ENCODE results near the gene DIAPH2. TPM values are rescaled to one million over a fixed set of nuclear protein-coding genes. Genes with fewer than 3 reads are reported as not detected.

The DIAPH2 gene
- total RNA-seq, 1 donor, result 42.3 TPM

GRCh38 chrX:97431281-97431680, 746.6 kb downstream of the DIAPH2 start:
- no peak for DNase-seq (ENCODE audit: low read depth)
- no peak overlapping the region for H3K4me3 ChIP-seq (ENCODE audit: low read depth, low read length)
- TF ChIP-seq CTCF (IDR thresholded peaks at IDR 0.05; ENCODE audit: insufficient read depth, low read length), result no peak

- no peak for TF ChIP-seq CTCF (IDR thresholded peaks at IDR 0.05; ENCODE audit: insufficient read depth, low read length)
- H3K4me3 ChIP-seq (ENCODE audit: low read depth, low read length), result no peak overlapping the region
- peak; percentile 20 for DNase-seq (ENCODE audit: low read depth)
Observed at GRCh38 chrX:97446298-97446882, 761.7 kb downstream of the DIAPH2 start.

- no peak for DNase-seq (ENCODE audit: low read depth)
- H3K4me3 ChIP-seq (ENCODE audit: low read depth, low read length), result no peak overlapping the region
- TF ChIP-seq CTCF (IDR thresholded peaks at IDR 0.05; ENCODE audit: insufficient read depth, low read length), result no peak
Observed at GRCh38 chrX:97447306-97447705, 762.7 kb downstream of the DIAPH2 start.

- no peak overlapping the region for H3K4me3 ChIP-seq (ENCODE audit: low read depth, low read length)
- no peak for TF ChIP-seq CTCF (IDR thresholded peaks at IDR 0.05; ENCODE audit: insufficient read depth, low read length)
- no peak for DNase-seq (ENCODE audit: low read depth)
Observed at GRCh38 chrX:97452283-97452682, 767.6 kb downstream of the DIAPH2 start.

GRCh38 chrX:97461763-97462162, 777.1 kb downstream of the DIAPH2 start:
- DNase-seq (ENCODE audit: low read depth), result no peak
- H3K4me3 ChIP-seq (ENCODE audit: low read depth, low read length), result no peak overlapping the region
- peak; percentile 13 for TF ChIP-seq CTCF (IDR thresholded peaks at IDR 0.05; ENCODE audit: insufficient read depth, low read length)

- TF ChIP-seq CTCF (IDR thresholded peaks at IDR 0.05; ENCODE audit: insufficient read depth, low read length), result no peak
- no peak for DNase-seq (ENCODE audit: low read depth)
- no peak overlapping the region for H3K4me3 ChIP-seq (ENCODE audit: low read depth, low read length)
Observed at GRCh38 chrX:97471071-97471470, 786.4 kb downstream of the DIAPH2 start.

- DNase-seq (ENCODE audit: low read depth), result no peak
- H3K4me3 ChIP-seq (ENCODE audit: low read depth, low read length), result no peak overlapping the region
- no peak for TF ChIP-seq CTCF (IDR thresholded peaks at IDR 0.05; ENCODE audit: insufficient read depth, low read length)
Observed at GRCh38 chrX:97474933-97475332, 790.3 kb downstream of the DIAPH2 start.
